CMK (cell line): ENCODE measurements around the gene SLC29A1.

Experiments used
- DNase-seq: peaks from one replicate; pipeline ENCODE4 v3.0.0-alpha.2; 2010; ENCODE audit warnings: low read depth

Gene SLC29A1

GRCh38 chr6:44237021-44237812, 13.8 kb downstream of the SLC29A1 start:
- DNase-seq: no peak

GRCh38 chr6:44237813-44238433, 14.5 kb downstream of the SLC29A1 start:
- DNase-seq: no peak

GRCh38 chr6:44238687-44239350, 15.4 kb downstream of the SLC29A1 start:
- DNase-seq: no peak

- no peak for DNase-seq
Observed at GRCh38 chr6:44243345-44243744, 19.9 kb downstream of the SLC29A1 start.

GRCh38 chr6:44245391-44245911, 22.1 kb downstream of the SLC29A1 start:
- DNase-seq: no peak

GRCh38 chr6:44245912-44246662, 22.7 kb downstream of the SLC29A1 start:
- DNase-seq: no peak

- DNase-seq: peak; percentile 98
Observed at GRCh38 chr6:44246663-44247337, 23.4 kb downstream of the SLC29A1 start, which contains the start of gene HSP90AB1. TSS of gene HSP90AB1 (plus strand) at chr6:44247101. CDS start at chr6:44248630, 1,529 bp downstream.

GRCh38 chr6:44247338-44248302, 24.2 kb downstream of the SLC29A1 start:
- no peak for DNase-seq

- no peak for DNase-seq
Observed at GRCh38 chr6:44248579-44248978, 25.2 kb downstream of the SLC29A1 start.

- DNase-seq: no peak
Observed at GRCh38 chr6:44249082-44249748, 25.8 kb downstream of the SLC29A1 start.

- DNase-seq: no peak
Observed at GRCh38 chr6:44250067-44250717, 26.8 kb downstream of the SLC29A1 start.

- DNase-seq: no peak
Observed at GRCh38 chr6:44250718-44251123, 27.3 kb downstream of the SLC29A1 start.

GRCh38 chr6:44251576-44252524, 28.5 kb downstream of the SLC29A1 start:
- DNase-seq: no peak

- DNase-seq: no peak
Observed at GRCh38 chr6:44253307-44254101, 30.1 kb downstream of the SLC29A1 start.

GRCh38 chr6:44254191-44255104, 31.1 kb downstream of the SLC29A1 start:
- DNase-seq: no peak
